OCI-LY1 (cell line): ENCODE measurements around the gene HEY2.
"Not testable (repeated sequence)": the region's sequence is repeated elsewhere in the genome, so short reads cannot be mapped to it uniquely, and the experiment has no call there.

Source experiments
- H2AFZ ChIP-seq: fragments of 200-600 bp; sonication (generic), shearing (Covaris generic); 2 replicates; pipeline ENCODE4 v1.6.0; 2014; ENCODE audit warnings: antibody characterized with exemption, mild to moderate bottlenecking, low read length
- H3F3A ChIP-seq: fragments of 200-600 bp; sonication (generic), shearing (Covaris generic); 2 replicates; pipeline ENCODE4 v1.6.0; 2014; ENCODE audit warnings: mild to moderate bottlenecking, antibody characterized with exemption, low read length, moderate library complexity; ENCODE audit not compliant: insufficient read depth
- H3K27ac ChIP-seq: fragments of 200-600 bp; sonication (generic); 2 replicates; pipeline ENCODE4 v1.5.1; 2014; ENCODE audit warnings: low read length, mixed run types, mild to moderate bottlenecking, low read depth; ENCODE audit not compliant: poor library complexity, severe bottlenecking
- H3K27me3 ChIP-seq: fragments of 200-600 bp; sonication (generic); 2 replicates; pipeline ENCODE4 v1.6.0; 2014; ENCODE audit warnings: antibody characterized with exemption, mild to moderate bottlenecking, low read length, moderate library complexity; ENCODE audit not compliant: insufficient read depth
- H3K36me3 ChIP-seq: fragments of 200-600 bp; sonication (generic); 2 replicates; pipeline ENCODE4 v1.6.1; 2014; ENCODE audit warnings: mild to moderate bottlenecking, antibody characterized with exemption, low read length, moderate library complexity, mixed read lengths; ENCODE audit not compliant: insufficient read depth
- H3K4me1 ChIP-seq: fragments of 200-600 bp; sonication (generic); 2 replicates; pipeline ENCODE4 v1.5.1; 2014; ENCODE audit warnings: mild to moderate bottlenecking, low read length, moderate library complexity; ENCODE audit not compliant: insufficient read depth, severe bottlenecking
- H3K4me2 ChIP-seq: fragments of 200-600 bp; sonication (generic), shearing (Covaris generic); 2 replicates; pipeline ENCODE4 v1.6.1; 2014; ENCODE audit warnings: low read length
- H3K4me3 ChIP-seq: fragments of 200-600 bp; sonication (generic); 2 replicates; pipeline ENCODE4 v1.5.1; 2014; ENCODE audit warnings: low read length, low read depth, mild to moderate bottlenecking, mixed read lengths; ENCODE audit not compliant: poor library complexity, severe bottlenecking
- H3K79me2 ChIP-seq: fragments of 200-600 bp; shearing (Covaris generic); 2 replicates; pipeline ENCODE4 v1.6.1; 2016; ENCODE audit warnings: mixed run types, low read length, mixed read lengths; ENCODE audit not compliant: insufficient read depth
- H3K9ac ChIP-seq: fragments of 200-600 bp; sonication (generic), shearing (Covaris generic); 2 replicates; pipeline ENCODE4 v1.6.1; 2014; ENCODE audit warnings: mild to moderate bottlenecking, low read length, mixed read lengths
- H3K9me2 ChIP-seq: fragments of 200-600 bp; sonication (generic), shearing (Covaris generic); 2 replicates; pipeline ENCODE4 v1.6.1; 2014; ENCODE audit warnings: low read depth, mild to moderate bottlenecking, low read length, mixed read lengths
- H3K9me3 ChIP-seq: fragments of 200-600 bp; shearing (Covaris generic); 2 replicates; pipeline ENCODE4 v1.6.1; 2014; ENCODE audit warnings: low read length, mixed read lengths
- H4K20me1 ChIP-seq: fragments of 200-600 bp; sonication (generic), shearing (Covaris generic); 2 replicates; pipeline ENCODE4 v1.6.0; 2016; ENCODE audit warnings: mild to moderate bottlenecking, low read length; ENCODE audit not compliant: insufficient read depth
- CTCF ChIP-seq: fragments of 200-600 bp; sonication (generic), shearing (Covaris generic); IDR thresholded peaks from 2 replicates; pipeline ENCODE4 v1.5.1; 2017; ENCODE audit warnings: mild to moderate bottlenecking, antibody characterized with exemption, low read length, moderate library complexity, mixed read lengths
- EZH2 ChIP-seq: fragments of 200-600 bp; sonication (generic), shearing (Covaris generic); IDR thresholded peaks from 2 replicates; pipeline ENCODE4 v1.8.0; 2017; ENCODE audit warnings: borderline replicate concordance, mixed run types, mild to moderate bottlenecking, antibody characterized with exemption, low read length, moderate library complexity, mixed read lengths

The HEY2 gene

GRCh38 chr6:125766641-125767040 is 17.2 kb downstream of the HEY2 start:
- no peak overlapping the region for H3K4me2 ChIP-seq
- H3K4me1 ChIP-seq = peaks cover 23% of the 10 kb centered on the region
- no peaks in the 10 kb centered on the region for H3K9me2 ChIP-seq
- TF ChIP-seq EZH2 (no peak), CTCF (no peak)
- H3K9me3 ChIP-seq = no peaks in the 10 kb centered on the region
- no peaks in the 10 kb centered on the region for H3K79me2 ChIP-seq
- no peak overlapping the region for H3K9ac ChIP-seq
- no peak overlapping the region for H3K27ac ChIP-seq
- H2AFZ ChIP-seq = no peak overlapping the region
- peaks cover 5% of the 10 kb centered on the region; the same call in 1 of the 2 replicates for H3F3A ChIP-seq
- H3K36me3 ChIP-seq = peaks cover 8% of the 10 kb centered on the region; the same call in 1 of the 2 replicates
- H4K20me1 ChIP-seq = no peaks in the 10 kb centered on the region
- H3K27me3 ChIP-seq = no peaks in the 10 kb centered on the region
- no peak overlapping the region for H3K4me3 ChIP-seq

DNA sequence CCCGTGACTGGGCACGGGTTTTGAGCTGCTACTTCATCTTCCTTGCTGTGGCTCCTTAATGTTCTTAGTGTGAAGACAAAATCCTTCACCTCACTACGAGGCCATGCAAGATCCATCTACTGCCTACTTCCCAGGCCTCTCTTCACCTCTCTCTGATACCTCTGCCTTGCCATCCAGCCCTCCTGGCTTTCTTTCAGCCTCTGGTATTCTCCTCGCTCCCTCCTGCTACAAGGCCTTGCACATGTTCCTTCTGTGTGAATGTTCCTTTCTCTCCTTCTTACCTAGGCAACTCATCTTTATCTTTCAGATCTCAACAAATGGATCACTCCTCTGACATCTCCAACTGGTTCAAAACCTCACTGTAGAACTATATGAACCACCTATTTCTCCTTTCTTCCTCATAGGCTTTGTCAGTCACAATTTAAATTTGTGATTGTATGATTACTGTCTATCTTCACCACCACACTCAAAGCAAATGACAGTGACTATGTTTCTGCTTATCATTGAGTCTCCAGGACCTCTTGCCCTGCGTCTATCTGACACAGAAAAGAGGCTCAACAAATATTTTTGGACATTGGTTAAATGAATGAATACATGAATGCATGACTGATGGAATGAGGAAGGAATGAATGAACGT is 19.8 kb downstream of the HEY2 start:
- Histone ChIP-seq H3K4me3 (no peak overlapping the region), H2AFZ (peak overlapping the region; percentile 61), H3K9ac (0 out of 2 replicates have a peak overlapping the region, but pooled peaks have one; percentile 7), H3K4me2 (no peak overlapping the region), H3K9me2 (no peaks in the 10 kb centered on the region), H3K27ac (peak overlapping the region; percentile 45), H4K20me1 (no peaks in the 10 kb centered on the region), H3K4me1 (peaks cover 18% of the 10 kb centered on the region), H3K79me2 (no peaks in the 10 kb centered on the region), H3K9me3 (no peaks in the 10 kb centered on the region), H3K36me3 (no peaks in the 10 kb centered on the region), H3K27me3 (no peaks in the 10 kb centered on the region), H3F3A (no peaks in the 10 kb centered on the region)
- TF ChIP-seq EZH2 (no peak), CTCF (no peak)

DNA sequence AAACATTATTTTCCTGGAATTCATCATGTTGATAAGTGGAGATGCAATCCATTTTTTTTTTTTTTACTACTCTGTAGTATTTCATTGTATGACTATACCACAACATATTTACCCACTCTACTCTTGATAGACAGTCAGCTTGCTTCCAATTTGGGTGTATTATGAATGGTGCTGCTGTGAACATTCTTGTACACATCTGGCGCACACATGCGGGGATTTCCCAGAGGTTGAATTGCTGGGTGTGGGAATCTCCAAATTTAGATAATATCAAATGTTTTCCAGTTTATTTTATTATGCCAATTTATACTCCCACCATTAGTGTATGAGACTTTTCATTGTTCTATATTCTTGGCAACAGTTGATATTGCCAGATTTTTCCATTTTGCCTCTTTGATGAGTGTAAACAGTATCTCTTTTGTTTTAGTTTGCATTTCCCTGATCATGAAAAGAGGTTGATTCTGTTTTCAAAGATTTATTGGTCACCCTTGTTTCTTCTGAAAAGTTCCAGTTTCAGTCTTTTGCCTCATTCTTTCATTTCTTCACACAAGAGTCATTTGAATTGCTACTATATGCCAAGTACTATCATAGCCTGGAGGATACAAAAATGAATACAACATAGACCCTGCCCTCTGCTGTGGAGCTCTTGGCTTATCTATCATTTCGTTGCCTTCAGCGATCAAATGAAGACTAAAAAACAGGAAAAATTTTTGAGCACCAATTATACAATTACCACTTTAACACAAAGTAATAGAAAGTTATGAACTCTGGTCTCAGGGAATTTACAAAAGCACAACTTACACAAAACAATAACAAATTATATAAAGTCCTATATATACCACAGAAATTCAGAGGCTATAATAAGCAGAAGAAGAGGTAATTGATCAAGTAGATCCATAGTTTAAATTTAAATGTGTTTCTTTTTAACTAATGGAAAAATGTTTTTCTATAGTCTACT is 24.2 kb downstream of the HEY2 start:
- Histone ChIP-seq H3K27me3 (no peaks in the 10 kb centered on the region), H3K9me3 (no peaks in the 10 kb centered on the region), H3K4me1 (peaks cover 19% of the 10 kb centered on the region), H3K79me2 (no peaks in the 10 kb centered on the region), H3K27ac (no peak overlapping the region), H2AFZ (no peak overlapping the region), H3K36me3 (no peaks in the 10 kb centered on the region), H3F3A (no peaks in the 10 kb centered on the region), H3K4me3 (no peak overlapping the region), H3K9me2 (no peaks in the 10 kb centered on the region), H3K9ac (no peak overlapping the region), H4K20me1 (no peaks in the 10 kb centered on the region), H3K4me2 (no peak overlapping the region)
- no peak for TF ChIP-seq CTCF
- TF ChIP-seq EZH2 = no peak

DNA sequence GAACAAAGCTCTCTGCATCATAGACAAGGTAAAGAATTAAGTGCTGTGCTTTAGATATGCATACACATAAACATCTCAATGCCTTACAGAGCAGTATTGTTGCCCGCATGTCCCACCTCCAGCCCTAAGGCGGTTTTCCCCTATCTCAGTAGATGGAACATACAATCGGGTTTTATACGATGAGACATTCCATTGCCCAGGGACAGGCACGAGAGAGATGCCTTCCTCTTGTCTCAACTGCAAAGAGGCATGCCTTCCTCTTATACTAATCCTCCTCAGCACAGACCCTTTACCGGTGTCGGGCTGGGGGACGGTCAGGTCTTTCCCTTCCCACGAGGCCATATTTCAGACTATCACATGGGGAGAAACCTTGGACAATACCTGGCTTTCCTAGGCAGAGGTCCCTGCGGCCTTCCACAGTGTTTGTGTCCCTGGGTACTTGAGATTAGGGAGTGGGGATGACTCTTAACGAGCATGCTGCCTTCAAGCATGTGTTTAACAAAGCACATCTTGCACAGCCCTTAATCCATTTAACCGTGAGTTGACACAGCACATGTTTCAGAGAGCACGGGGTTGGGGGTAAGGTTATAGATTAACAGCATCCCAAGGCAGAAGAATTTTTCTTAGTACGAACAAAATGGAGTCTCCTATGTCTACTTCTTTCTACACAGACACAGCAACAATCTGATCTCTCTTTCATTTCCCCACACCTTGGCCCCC is 26.8 kb downstream of the HEY2 start:
- not testable (repeated sequence) for H3K9me3 ChIP-seq, H3K4me3 ChIP-seq, H3K36me3 ChIP-seq, H3F3A ChIP-seq, H2AFZ ChIP-seq, H3K9ac ChIP-seq, H4K20me1 ChIP-seq, H3K27ac ChIP-seq, H3K4me2 ChIP-seq, H3K79me2 ChIP-seq, H3K9me2 ChIP-seq, H3K27me3 ChIP-seq
- H3K4me1 ChIP-seq = peaks cover 13% of the 10 kb centered on the region
